Stomach (tissue), 8 donors: Measurements from ENCODE around the gene KCTD14. TPM values are rescaled to one million over a fixed set of nuclear protein-coding genes. Genes with fewer than 3 reads are reported as not detected.

ENCODE experiments used
- polyA plus RNA-seq, 3 donors: library from polyadenylated mRNA; stranded (reverse); fragments of 200-250 nt; gene quantifications; one replicate each; pipeline ENCODE4 v1.2.3, GENCODE V29; 2013
- total RNA-seq, 5 donors: library from RNA; depleted of rRNA; stranded (reverse); fragments of >200 nt; gene quantifications; one replicate each; pipeline versions ENCODE4 v1.1.0 to v1.2.3, GENCODE V29; 2014 to 2016
- donor health status: healthy with polysubstance abuse.
- donor health status: Bipolar disorder and iron deficiency.
- donor health status: healthy.

KCTD14 gene
- total and polyA plus RNA-seq, 8 donors: 2.3 to 62.0 (median 14.0) TPM

Other genes with a start within 250 kb of the KCTD14 start
- 100 to 1,000 TPM in 3 of 5 donors, 10 to 100 TPM in 2; 71.0 to 230 (median 125) TPM for gene RSF1, start 202.6 kb downstream of the KCTD14 start, total RNA-seq
- gene RSF1, start 202.6 kb downstream of the KCTD14 start, polyA plus RNA-seq: 10 to 100 TPM in 1 of 3 donors, 1 to 10 TPM in 2; 4.9 to 15.4 (median 5.9) TPM
- 10 to 100 TPM in 1 of 5 donors, 1 to 10 TPM in 3, not detected in 1; 2.2 to 32.7 (median 3.7) TPM for gene AAMDC, start 202.1 kb downstream of the KCTD14 start, total RNA-seq
- 100 to 1,000 TPM in 2 of 3 donors, 10 to 100 TPM in 1; 72.5 to 127 (median 104) TPM for gene AAMDC, start 202.1 kb downstream of the KCTD14 start, polyA plus RNA-seq
- 10 to 100 TPM; 10.7 to 92.8 (median 30.0) TPM for gene INTS4, start 28.6 kb downstream of the KCTD14 start, total RNA-seq
- gene INTS4, start 28.6 kb downstream of the KCTD14 start, polyA plus RNA-seq: 10 to 100 TPM; 12.4 to 16.9 (median 13.3) TPM
- under 1 TPM in 1 of 5 donors, not detected in 4; 0.55 TPM for gene THRSP, start 40.6 kb upstream of the KCTD14 start, total RNA-seq
- 1 to 10 TPM in 1 of 3 donors, under 1 TPM in 1, not detected in 1; 0.33 to 1.4 TPM for gene THRSP, start 40.6 kb upstream of the KCTD14 start, polyA plus RNA-seq
- 100 to 1,000 TPM in 2 of 5 donors, 10 to 100 TPM in 2, not detected in 1; 53.6 to 336 (median 92.4) TPM for gene NDUFC2, start 56.6 kb upstream of the KCTD14 start, total RNA-seq
- 100 to 1,000 TPM; 110 to 121 (median 119) TPM for gene NDUFC2, start 56.6 kb upstream of the KCTD14 start, polyA plus RNA-seq
- gene ALG8, start 116.3 kb upstream of the KCTD14 start, total RNA-seq: 10 to 100 TPM in 4 of 5 donors, 1 to 10 TPM in 1; 3.8 to 58.2 (median 19.6) TPM
- 10 to 100 TPM; 10.5 to 33.6 (median 29.4) TPM for gene ALG8, start 116.3 kb upstream of the KCTD14 start, polyA plus RNA-seq
- gene KCTD21, start 165.3 kb upstream of the KCTD14 start, total RNA-seq: 10 to 100 TPM in 1 of 5 donors, 1 to 10 TPM in 3, not detected in 1; 2.9 to 62.4 (median 4.3) TPM
- 1 to 10 TPM; 2.9 to 4.7 (median 3.7) TPM for gene KCTD21, start 165.3 kb upstream of the KCTD14 start, polyA plus RNA-seq
- gene USP35, start 165.6 kb upstream of the KCTD14 start, total RNA-seq: 10 to 100 TPM in 3 of 5 donors, 1 to 10 TPM in 2; 3.3 to 68.4 (median 10.7) TPM
- gene USP35, start 165.6 kb upstream of the KCTD14 start, polyA plus RNA-seq: 1 to 10 TPM in 2 of 3 donors, under 1 TPM in 1; 0.61 to 3.4 (median 2.8) TPM